ENCODE data around the gene COL18A1.

DNA sequence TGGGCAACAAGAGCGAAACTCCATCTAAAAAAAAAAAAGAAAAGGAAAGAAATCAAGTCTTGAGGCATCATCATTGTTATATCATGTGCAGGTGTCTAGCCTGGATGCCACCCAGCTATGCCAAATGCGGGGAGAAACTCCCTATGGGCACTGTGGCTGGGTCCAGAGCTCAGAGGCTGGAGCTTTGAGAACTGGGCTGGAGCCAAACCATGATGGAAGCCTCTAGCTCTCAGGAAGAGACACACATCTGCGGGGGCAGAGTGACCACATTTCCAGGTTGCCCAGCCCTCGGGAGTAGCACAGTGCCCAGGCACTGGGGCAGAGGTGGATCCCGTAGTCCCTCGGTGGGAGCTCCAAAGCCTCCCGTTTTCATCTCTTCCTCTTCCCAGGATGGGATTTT, 58.9 kb downstream of the COL18A1 start:
- TF ChIP-seq, protein P1, sequence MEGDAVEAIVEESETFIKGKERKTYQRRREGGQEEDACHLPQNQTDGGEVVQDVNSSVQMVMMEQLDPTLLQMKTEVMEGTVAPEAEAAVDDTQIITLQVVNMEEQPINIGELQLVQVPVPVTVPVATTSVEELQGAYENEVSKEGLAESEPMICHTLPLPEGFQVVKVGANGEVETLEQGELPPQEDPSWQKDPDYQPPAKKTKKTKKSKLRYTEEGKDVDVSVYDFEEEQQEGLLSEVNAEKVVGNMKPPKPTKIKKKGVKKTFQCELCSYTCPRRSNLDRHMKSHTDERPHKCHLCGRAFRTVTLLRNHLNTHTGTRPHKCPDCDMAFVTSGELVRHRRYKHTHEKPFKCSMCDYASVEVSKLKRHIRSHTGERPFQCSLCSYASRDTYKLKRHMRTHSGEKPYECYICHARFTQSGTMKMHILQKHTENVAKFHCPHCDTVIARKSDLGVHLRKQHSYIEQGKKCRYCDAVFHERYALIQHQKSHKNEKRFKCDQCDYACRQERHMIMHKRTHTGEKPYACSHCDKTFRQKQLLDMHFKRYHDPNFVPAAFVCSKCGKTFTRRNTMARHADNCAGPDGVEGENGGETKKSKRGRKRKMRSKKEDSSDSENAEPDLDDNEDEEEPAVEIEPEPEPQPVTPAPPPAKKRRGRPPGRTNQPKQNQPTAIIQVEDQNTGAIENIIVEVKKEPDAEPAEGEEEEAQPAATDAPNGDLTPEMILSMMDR (conservative IDR thresholded peaks at IDR 0.05; ENCODE audit: low read length): no peak
- TF ChIP-seq EZH2phosphoT487 (IDR thresholded peaks at IDR 0.05; ENCODE audit: borderline replicate concordance): no peak

All from Loucy (cell line).